ENCODE results near the gene DOCK10.

The DOCK10 gene

DNA sequence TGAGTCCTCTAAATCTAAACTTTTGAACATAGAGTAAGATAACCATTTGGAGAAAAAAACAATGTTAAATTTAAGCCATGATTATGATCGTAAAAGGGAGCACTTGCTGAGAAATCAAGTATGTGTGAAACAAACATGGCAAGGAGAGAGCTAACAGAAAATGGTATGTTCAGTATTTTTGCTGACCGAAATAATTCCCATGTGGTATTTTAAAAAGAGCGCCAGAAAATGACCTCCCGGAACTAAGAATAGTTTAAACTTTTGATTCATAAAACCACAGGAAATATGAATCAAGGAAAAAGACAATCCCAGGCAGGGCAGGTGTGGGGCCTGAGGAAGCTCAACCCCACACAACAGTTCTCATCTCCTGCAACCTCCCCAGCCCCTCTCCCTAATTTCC is 74.2 kb downstream of the DOCK10 start:
- Histone ChIP-seq H3K27ac (ENCODE audit: extremely low read depth, low read depth, low read length) (no peak overlapping the region), H3K4me1 (ENCODE audit: control insufficient read depth, insufficient read depth, low read length) (no peaks in the 10 kb centered on the region), H3K9me3 (ENCODE audit: control insufficient read depth, insufficient read depth, low read depth, low read length) (no peaks in the 10 kb centered on the region), H3K4me3 (ENCODE audit: low read depth, low read length) (no peak overlapping the region), H3K36me3 (ENCODE audit: control insufficient read depth in 2 of 2, insufficient read depth in 1 of 2, low read length in 2 of 2) (no peaks in the 10 kb centered on the region)
- POLR2A ChIA-PET: no interaction called here
- CTCF ChIA-PET: no interaction called here
- TF ChIP-seq ZNF529 (tag by site-specific recombination; IDR thresholded peaks at IDR 0.05; ENCODE audit: insufficient replicate concordance) (no peak), ZNF707 (tag by site-specific recombination; IDR thresholded peaks at IDR 0.05) (no peak), ZNF404 (tag by site-specific recombination; IDR thresholded peaks at IDR 0.05) (no peak), ZNF510 (tag by site-specific recombination; IDR thresholded peaks at IDR 0.05; ENCODE audit: insufficient replicate concordance) (no peak), ZNF391 (tag by site-specific recombination; IDR thresholded peaks at IDR 0.05; ENCODE audit: borderline replicate concordance, low read depth) (no peak), ZBTB7A (tag by site-specific recombination; IDR thresholded peaks at IDR 0.05; ENCODE audit: low read depth) (no peak), ZSCAN16 (tag by site-specific recombination; IDR thresholded peaks at IDR 0.05) (no peak), ZNF76 (tag by site-specific recombination; IDR thresholded peaks at IDR 0.05; ENCODE audit: borderline replicate concordance, low read depth) (no peak), ZNF473 (tag by site-specific recombination; IDR thresholded peaks at IDR 0.05) (no peak), ZNF561 (tag by site-specific recombination; IDR thresholded peaks at IDR 0.05; ENCODE audit: borderline replicate concordance) (no peak)
- TF ChIP-seq, protein P1, sequence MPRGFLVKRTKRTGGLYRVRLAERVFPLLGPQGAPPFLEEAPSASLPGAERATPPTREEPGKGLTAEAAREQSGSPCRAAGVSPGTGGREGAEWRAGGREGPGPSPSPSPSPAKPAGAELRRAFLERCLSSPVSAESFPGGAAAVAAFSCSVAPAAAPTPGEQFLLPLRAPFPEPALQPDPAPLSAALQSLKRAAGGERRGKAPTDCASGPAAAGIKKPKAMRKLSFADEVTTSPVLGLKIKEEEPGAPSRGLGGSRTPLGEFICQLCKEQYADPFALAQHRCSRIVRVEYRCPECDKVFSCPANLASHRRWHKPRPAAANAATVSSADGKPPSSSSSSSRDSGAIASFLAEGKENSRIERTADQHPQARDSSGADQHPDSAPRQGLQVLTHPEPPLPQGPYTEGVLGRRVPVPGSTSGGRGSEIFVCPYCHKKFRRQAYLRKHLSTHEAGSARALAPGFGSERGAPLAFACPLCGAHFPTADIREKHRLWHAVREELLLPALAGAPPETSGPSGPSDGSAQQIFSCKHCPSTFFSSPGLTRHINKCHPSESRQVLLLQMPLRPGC (tag by site-specific recombination; IDR thresholded peaks at IDR 0.05): no peak

DNA sequence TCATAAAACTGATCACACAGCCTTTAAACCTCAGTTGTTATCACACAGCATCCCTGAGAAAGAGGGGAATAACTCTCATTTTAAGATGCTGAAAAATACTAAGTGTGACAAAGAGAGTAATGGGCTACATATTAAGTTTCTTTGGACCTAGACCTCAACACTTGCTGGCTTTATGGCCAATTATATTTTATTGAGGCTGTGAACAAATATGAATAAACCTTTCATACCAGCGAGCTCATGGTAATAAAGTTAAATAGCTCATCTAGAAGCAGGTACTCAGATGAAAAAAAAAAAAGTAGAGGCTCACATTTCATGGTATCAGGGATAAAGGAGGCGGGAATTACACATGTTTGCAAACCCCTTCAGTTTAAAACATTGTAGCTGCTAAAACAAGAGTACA is 75.7 kb downstream of the DOCK10 start:
- Histone ChIP-seq H3K4me1 (ENCODE audit: control insufficient read depth, insufficient read depth, low read length) (no peaks in the 10 kb centered on the region), H3K9me3 (ENCODE audit: control insufficient read depth, insufficient read depth, low read depth, low read length) (no peaks in the 10 kb centered on the region), H3K4me3 (ENCODE audit: low read depth, low read length) (no peak overlapping the region), H3K36me3 (ENCODE audit: control insufficient read depth in 2 of 2, insufficient read depth in 1 of 2, low read length in 2 of 2) (no peaks in the 10 kb centered on the region), H3K27ac (ENCODE audit: extremely low read depth, low read depth, low read length) (no peak overlapping the region)
- TF ChIP-seq ZNF514 (tag by site-specific recombination; IDR thresholded peaks at IDR 0.05) (no peak), ZNF202 (tag by site-specific recombination; IDR thresholded peaks at IDR 0.05; ENCODE audit: borderline replicate concordance) (no peak), ZNF184 (tag by site-specific recombination; IDR thresholded peaks at IDR 0.05) (no peak), ZNF830 (tag by site-specific recombination; IDR thresholded peaks at IDR 0.05; ENCODE audit: low read depth) (no peak)
- TF ChIP-seq, protein P2, sequence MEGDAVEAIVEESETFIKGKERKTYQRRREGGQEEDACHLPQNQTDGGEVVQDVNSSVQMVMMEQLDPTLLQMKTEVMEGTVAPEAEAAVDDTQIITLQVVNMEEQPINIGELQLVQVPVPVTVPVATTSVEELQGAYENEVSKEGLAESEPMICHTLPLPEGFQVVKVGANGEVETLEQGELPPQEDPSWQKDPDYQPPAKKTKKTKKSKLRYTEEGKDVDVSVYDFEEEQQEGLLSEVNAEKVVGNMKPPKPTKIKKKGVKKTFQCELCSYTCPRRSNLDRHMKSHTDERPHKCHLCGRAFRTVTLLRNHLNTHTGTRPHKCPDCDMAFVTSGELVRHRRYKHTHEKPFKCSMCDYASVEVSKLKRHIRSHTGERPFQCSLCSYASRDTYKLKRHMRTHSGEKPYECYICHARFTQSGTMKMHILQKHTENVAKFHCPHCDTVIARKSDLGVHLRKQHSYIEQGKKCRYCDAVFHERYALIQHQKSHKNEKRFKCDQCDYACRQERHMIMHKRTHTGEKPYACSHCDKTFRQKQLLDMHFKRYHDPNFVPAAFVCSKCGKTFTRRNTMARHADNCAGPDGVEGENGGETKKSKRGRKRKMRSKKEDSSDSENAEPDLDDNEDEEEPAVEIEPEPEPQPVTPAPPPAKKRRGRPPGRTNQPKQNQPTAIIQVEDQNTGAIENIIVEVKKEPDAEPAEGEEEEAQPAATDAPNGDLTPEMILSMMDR (tag by site-specific recombination; IDR thresholded peaks at IDR 0.05): no peak
- TF ChIP-seq, protein P3, sequence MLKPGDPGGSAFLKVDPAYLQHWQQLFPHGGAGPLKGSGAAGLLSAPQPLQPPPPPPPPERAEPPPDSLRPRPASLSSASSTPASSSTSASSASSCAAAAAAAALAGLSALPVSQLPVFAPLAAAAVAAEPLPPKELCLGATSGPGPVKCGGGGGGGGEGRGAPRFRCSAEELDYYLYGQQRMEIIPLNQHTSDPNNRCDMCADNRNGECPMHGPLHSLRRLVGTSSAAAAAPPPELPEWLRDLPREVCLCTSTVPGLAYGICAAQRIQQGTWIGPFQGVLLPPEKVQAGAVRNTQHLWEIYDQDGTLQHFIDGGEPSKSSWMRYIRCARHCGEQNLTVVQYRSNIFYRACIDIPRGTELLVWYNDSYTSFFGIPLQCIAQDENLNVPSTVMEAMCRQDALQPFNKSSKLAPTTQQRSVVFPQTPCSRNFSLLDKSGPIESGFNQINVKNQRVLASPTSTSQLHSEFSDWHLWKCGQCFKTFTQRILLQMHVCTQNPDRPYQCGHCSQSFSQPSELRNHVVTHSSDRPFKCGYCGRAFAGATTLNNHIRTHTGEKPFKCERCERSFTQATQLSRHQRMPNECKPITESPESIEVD (tag by site-specific recombination; IDR thresholded peaks at IDR 0.05): peak; percentile 41
- ChIA-PET POLR2A (interaction anchor here (0.8 kb wide), 1 partner anchor 614 kb away, joined by 5 read pairs; no protein-coding TSS in a partner anchor), CTCF (no interaction called here)

DNA sequence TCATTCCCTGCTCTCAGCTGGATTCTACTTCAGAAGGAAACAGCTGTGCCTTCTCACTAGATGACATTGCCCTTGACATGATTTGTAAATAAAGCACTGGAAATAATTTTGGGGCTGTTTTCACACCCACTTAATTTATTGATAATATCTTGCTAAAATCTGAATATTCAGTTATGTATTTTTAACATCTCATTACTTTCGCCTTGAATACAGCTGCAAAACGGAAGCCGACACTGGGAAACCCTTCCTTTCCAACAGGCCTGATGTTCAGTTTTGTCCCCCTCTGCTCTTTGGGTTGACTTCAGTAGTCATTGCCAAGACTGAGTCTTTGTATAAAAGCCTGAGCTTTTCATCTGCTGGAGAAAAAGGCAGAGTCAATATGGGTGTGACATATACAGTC is 82.7 kb downstream of the DOCK10 start:
- Histone ChIP-seq H3K4me1 (ENCODE audit: control insufficient read depth, insufficient read depth, low read length) (no peaks in the 10 kb centered on the region), H3K9me3 (ENCODE audit: control insufficient read depth, insufficient read depth, low read depth, low read length) (no peaks in the 10 kb centered on the region), H3K4me3 (ENCODE audit: low read depth, low read length) (no peak overlapping the region), H3K36me3 (ENCODE audit: control insufficient read depth in 2 of 2, insufficient read depth in 1 of 2, low read length in 2 of 2) (no peaks in the 10 kb centered on the region), H3K27ac (ENCODE audit: extremely low read depth, low read depth, low read length) (no peak overlapping the region)
- ChIA-PET CTCF (no interaction called here), POLR2A (no interaction called here)
- TF ChIP-seq SP7 (tag by site-specific recombination; IDR thresholded peaks at IDR 0.05) (no peak), SP3 (tag by site-specific recombination; IDR thresholded peaks at IDR 0.05) (no peak), ZNF837 (tag by site-specific recombination; IDR thresholded peaks at IDR 0.05) (no peak), ZNF510 (tag by site-specific recombination; IDR thresholded peaks at IDR 0.05; ENCODE audit: insufficient replicate concordance) (no peak), ZNF214 (tag by site-specific recombination; IDR thresholded peaks at IDR 0.05; ENCODE audit: borderline replicate concordance) (no peak), ZNF146 (tag by site-specific recombination; IDR thresholded peaks at IDR 0.05) (no peak), ZNF626 (tag by site-specific recombination; IDR thresholded peaks at IDR 0.05) (no peak), ZNF792 (tag by site-specific recombination; IDR thresholded peaks at IDR 0.05) (no peak)
- TF ChIP-seq, protein P4, sequence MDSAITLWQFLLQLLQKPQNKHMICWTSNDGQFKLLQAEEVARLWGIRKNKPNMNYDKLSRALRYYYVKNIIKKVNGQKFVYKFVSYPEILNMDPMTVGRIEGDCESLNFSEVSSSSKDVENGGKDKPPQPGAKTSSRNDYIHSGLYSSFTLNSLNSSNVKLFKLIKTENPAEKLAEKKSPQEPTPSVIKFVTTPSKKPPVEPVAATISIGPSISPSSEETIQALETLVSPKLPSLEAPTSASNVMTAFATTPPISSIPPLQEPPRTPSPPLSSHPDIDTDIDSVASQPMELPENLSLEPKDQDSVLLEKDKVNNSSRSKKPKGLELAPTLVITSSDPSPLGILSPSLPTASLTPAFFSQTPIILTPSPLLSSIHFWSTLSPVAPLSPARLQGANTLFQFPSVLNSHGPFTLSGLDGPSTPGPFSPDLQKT (IDR thresholded peaks at IDR 0.05; ENCODE audit: borderline replicate concordance, low read depth, low read length): no peak
- TF ChIP-seq, protein P5, sequence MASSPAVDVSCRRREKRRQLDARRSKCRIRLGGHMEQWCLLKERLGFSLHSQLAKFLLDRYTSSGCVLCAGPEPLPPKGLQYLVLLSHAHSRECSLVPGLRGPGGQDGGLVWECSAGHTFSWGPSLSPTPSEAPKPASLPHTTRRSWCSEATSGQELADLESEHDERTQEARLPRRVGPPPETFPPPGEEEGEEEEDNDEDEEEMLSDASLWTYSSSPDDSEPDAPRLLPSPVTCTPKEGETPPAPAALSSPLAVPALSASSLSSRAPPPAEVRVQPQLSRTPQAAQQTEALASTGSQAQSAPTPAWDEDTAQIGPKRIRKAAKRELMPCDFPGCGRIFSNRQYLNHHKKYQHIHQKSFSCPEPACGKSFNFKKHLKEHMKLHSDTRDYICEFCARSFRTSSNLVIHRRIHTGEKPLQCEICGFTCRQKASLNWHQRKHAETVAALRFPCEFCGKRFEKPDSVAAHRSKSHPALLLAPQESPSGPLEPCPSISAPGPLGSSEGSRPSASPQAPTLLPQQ (tag by site-specific recombination; IDR thresholded peaks at IDR 0.05): no peak
